C1 segment of cervical spinal cord (tissue), 14 donors: ENCODE data around the gene ZFAND5.

Experiments
- DNase-seq, 14 donors: peaks; one replicate each; lab custom pipeline; 2025; lab: John Stamatoyannopoulos, UW

ZFAND5 gene

DNA sequence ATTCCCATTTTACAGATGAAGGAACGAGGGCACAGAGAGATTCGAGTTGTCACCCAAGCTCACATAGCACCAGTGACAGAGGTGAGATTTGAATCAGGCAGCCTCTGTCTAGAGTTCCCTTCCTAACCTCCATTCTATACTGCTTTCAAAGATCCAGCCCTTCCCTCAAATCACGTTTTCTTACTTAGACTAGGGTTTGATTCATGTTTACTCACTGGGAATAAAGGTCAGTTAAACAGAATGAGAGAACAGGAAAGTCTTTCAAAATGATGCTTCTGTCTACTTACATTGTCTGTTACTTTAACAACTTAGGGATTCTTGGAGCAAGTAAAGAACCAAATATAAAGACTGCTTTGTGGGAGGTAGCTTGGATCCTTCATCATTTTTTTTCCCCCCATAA lies 40.0 kb downstream of the ZFAND5 start:
- no peak for DNase-seq

DNA sequence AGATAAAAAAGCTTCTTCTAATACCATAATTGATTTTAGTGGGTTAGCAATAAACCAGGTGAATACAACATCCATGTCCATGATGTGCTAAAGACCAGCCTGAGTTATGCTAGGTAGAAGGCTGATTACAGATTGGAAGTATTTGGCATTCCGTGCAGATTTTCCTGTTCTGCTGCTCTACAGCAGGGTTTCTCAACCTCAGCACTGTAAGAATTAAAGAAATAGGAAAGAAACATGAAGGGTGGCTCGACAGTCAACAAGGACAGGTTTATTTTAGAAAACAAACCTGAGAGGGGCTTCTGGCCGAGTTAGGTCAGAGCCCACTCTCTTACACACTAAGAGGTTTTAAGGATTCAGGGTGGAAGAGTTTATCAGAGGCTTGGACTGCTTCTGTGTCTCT lies 42.3 kb downstream of the ZFAND5 start:
- DNase-seq = no peak

DNA sequence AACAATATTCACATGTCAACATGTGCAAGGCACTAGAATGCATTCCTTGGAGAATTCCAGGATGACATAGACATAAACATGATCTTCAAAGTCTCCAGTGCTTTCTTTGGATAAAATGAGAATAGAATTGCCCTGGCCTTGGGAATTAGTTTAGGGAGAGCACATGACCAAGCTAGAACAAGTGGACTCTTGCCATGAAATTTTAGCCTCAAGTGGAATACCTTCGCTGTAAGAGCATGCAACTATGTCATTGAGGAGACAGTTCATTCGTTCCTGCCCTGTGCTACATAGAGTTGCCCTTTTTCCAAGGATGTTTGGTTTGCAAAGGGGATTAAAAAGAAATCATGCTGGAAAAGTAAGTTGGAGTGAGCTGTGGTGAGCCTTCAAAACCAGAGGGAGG lies 42.7 kb downstream of the ZFAND5 start:
- DNase-seq = no peak

DNA sequence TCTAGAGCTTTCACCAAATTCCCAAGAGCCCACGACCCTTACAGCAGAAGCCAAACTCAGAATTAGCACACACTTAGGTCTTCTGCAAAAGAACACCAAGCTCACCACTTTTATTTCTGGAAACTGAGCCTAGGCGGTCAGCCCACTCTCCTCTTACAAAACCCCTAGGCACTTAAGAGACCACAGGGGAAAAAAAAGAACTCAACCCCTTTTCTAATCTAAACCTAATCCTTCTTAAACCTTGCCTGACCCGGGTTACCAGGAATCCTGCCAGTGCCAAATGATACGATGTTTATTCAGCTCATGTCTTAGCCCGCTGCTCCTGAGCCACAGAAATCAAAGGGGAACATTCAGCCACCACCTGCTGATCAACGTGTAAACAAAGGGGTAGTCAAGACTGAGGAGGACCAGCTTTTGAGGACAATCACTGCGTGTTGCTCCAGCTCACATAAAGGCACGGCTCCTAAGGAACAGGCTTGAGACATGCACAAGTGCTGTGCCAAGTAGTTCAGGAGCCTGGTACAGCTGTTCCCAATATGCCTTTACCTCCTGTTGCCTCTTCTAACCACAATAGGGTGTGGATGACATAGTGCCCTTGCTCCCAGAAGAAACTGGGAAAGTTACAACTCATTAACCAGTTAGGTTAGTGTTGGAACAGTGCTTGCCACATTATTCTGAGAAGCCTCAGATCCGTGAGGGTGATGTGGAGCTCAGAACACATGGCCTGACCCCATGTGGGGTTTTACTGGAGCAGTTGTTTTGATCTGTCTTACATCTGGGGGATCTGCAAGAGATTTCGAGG lies 49.3 kb downstream of the ZFAND5 start:
- DNase-seq = peak in 10 of 14 donors; percentile 8 to 56 (median 25)

DNA sequence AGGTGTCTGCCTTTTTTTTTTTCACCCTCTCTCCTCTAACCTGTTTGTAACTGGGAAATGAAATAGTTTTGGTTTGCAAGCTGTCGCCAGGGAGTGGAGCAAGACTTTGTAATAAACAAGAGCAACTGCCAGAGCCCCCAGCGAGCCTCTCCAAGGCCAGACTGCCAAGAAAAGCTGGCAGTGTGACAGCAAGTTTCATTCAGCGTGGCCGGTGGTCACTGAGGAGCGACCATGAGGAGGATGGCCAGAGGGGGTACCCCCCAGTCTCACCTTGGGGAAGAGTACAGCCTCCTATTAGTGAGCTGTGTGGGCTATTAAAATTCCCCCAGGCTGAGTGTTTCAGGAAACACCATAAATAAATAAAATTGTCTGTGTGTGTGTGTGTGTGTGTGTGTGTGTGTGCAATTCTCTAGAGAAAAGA lies 49.9 kb downstream of the ZFAND5 start:
- peak in 12 of 14 donors; percentile 9 to 66 (median 45) for DNase-seq

DNA sequence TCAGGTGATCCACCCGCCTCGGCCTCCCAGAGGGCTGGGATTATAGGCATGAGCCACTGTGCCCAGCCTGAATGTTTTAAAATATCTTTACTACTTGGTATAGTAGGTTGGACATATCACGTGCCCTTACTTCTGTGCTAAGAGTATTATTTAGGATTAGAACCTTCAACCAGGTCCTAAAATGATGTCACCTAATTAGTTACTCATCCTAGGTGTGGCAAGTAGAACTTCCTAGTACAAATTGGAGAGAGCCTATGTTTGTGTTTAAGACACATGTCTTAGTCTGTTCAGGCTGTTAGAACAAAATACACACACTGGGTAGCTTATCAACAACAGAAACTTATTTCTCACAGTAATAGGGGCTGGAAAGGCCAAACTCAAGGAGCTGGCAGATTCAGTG lies 51.5 kb downstream of the ZFAND5 start:
- DNase-seq = no peak

DNA sequence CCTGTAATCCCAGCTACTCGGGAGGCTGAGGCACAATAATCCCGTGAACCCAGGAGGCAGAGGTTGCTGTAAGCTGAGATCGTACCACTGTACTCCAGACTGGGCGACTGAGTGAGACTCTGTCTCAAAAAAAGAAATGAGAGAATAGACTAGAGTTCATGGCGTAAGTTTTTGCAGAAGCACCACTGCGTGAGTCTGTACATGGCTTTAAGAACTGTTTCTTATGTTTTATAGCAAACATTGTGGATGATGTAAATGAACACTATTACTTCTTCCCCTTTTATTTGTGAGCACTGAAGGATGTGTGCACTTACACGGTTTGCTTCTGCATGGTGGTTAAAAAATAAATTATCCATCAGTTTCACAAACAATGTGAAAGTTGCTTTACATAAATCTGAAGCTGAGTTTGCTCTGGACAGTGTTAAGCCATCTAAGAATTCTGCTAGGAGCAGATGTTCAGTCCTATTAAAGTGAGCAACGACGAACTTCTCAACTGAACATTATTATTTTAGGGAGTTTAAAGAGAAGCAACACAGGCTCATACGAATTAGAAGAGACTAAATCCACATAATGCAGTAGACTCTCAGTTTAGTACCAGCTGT lies 52.5 kb downstream of the ZFAND5 start:
- DNase-seq = no peak

DNA sequence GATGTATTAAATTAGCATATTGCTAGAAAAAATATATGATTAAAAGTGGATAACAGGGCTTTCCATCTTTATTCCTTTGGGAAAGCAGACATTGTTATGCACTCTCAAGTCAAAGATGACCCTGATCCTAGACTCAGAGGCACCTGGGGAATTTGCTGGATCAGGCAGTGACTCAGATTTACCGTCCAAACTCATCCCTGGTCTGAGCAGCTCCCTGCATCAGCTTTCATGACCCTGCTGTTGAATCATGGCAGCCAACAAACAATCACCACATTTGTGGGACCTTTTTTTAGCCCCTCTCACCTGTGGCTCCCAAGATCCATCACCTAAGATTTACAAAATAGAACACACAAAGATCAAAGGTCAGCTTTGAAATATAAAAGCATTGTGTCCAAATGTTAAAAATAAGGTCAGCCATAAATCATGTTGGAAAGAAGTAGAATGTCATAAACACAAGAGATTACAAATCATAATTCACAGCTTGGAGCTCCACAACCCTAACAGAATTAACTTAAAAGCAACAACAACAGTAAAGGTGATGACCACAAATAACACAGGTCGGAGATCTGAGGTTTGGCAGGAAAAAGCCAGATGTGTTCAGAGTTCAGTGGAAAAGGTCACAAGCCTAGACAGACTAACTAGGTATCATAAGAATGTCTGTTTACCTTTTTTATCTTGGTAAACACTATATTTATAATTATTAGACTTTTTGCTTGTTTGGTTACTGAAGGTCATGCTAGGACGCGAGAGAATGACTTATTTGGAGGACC lies 55.5 kb downstream of the ZFAND5 start:
- no peak for DNase-seq

DNA sequence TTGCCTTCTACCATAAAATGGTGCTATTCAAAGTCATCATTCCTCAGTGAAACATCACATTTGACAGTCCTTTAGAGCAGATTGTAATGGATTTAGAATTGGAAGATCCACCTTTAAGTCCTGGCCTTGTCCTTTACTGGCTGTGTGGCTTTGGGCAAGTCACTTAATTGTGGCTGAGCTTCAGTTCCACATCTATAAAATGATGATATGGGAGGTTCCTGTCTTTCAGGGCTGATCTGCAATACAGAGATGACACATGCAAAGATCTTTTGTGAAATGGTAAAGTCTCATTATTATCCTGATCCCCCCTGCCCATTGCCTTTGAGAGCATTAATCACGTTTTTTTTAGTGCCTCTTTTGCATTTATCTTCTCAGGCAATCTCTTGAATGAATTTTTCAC lies 58.2 kb downstream of the ZFAND5 start:
- no peak for DNase-seq

DNA sequence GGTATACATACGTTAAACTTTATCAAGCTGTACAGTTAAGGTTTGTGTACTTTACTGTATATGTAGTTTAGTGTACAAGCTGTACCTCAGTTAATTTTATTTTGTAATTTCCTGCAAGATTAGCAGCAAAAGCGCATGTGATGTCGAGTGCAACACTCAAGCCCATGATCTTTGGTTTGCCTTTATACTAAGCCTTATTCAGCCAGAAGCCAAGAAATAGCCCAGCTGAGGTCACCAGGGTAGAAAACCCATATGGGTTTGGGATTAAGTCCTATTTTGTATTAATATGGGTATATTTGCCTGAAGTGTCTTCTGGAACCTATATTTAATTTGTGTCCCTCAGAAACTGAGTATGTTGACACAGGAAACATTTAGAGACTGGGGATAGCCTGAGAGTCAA lies 59.3 kb downstream of the ZFAND5 start:
- no peak for DNase-seq

DNA sequence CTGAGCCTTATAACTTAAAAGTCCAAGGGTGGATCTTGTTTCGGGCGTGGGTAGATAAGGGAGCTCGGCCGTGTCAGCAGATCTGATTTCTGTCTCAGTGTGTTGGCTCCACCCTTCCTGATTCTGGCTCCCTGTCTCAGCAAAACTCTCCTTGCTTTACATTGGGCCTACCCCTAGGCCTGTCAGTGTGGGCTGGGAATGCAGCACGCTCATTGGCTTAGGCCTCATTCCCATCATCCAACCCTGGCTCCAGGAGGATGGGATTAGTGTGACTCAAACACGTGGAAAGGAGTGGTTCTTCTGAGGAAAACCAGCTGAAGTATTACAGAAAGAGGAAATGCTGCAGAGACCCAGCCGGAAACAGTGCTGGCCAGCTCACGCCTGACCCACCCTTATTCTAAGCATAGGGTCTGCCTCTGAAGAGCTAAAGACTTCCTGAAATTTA lies 59.9 kb downstream of the ZFAND5 start:
- DNase-seq = peak in 8 of 14 donors; percentile 19 to 63 (median 38)

DNA sequence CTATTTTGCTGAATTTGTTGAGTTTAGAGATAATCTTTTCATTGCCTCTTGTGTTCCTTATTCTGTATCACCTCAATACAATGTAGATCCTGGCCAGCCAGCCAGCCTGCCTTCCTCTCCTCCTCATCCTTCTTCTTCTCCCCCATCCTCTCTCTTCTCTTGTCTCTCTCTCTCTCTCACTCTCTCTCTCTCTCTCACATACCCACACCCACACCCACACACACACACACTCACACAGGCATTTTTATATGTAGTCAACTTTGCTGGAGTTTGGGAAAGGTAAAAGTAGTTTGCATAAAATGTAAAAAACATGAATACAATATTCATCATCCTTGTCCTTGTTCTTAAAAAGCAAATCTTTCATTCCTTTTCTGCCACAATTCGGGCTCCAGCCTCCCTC lies 60.5 kb downstream of the ZFAND5 start:
- DNase-seq = no peak
